Aorta (tissue), 5 donors: ENCODE results near the gene PALM. TPM values are rescaled to one million over a fixed set of nuclear protein-coding genes. Genes with fewer than 3 reads are reported as not detected.

ENCODE experiments used
- ATAC-seq: fragments of 200-7000 bp; cut with Tn5 transposase; one replicate; pipeline ENCODE4 v1.9.1; 2022; ENCODE audit warnings: moderate library complexity; ENCODE audit not compliant: low FRiP score
- DNase-seq, 2 donors: peaks; one replicate each; pipeline ENCODE4 v3.0.0-alpha.2; 2020
- H3K27ac ChIP-seq, 2 donors: one replicate each; pipeline ENCODE4 v1.5.1; 2013; ENCODE audit warnings: low read length in 2 of 2, mild to moderate bottlenecking in 2 of 2, moderate library complexity in 2 of 2, control low read depth in 1 of 2, inconsistent platforms in 1 of 2, low read depth in 1 of 2
- H3K27me3 ChIP-seq, 2 donors: one replicate each; pipeline ENCODE4 v1.6.1; 2013; ENCODE audit warnings: control low read depth in 1 of 2, low read length in 1 of 2, mild to moderate bottlenecking in 1 of 2, moderate library complexity in 1 of 2; ENCODE audit not compliant: insufficient read depth in 2 of 2, control insufficient read depth in 1 of 2
- H3K36me3 ChIP-seq, 2 donors: one replicate each; pipeline ENCODE4 v1.6.1; 2013; ENCODE audit warnings: control low read depth in 1 of 2, low read length in 1 of 2, mild to moderate bottlenecking in 1 of 2; ENCODE audit not compliant: insufficient read depth in 2 of 2, control insufficient read depth in 1 of 2
- H3K4me1 ChIP-seq, 2 donors: one replicate each; pipeline ENCODE4 v1.6.1; 2013; ENCODE audit warnings: low read length in 2 of 2, control low read depth in 1 of 2, mild to moderate bottlenecking in 1 of 2, moderate library complexity in 1 of 2; ENCODE audit not compliant: insufficient read depth in 2 of 2, control insufficient read depth in 1 of 2
- H3K4me3 ChIP-seq, 2 donors: one replicate each; pipeline ENCODE4 v1.5.1; 2013; ENCODE audit warnings: low read length in 2 of 2, control low read depth in 1 of 2, mild to moderate bottlenecking in 1 of 2
- H3K9me3 ChIP-seq: one replicate; pipeline ENCODE4 v1.6.1; 2013; ENCODE audit warnings: mild to moderate bottlenecking, low read length; ENCODE audit not compliant: control insufficient read depth
- WGBS, 2 donors: extraction: QIAGEN DNeasy Blood & Tissue Kit; methylation state at CpG; one replicate each; pipeline ENCODE4 v1.1.7; 2013; 5-methylcytosine and 5-hydroxymethylcytosine counted together
- intact Hi-C, 2 donors: fragments of 100-400 bp; cut with DNase I; formaldehyde crosslinking; loops; one replicate each; pipeline versions ENCODE4 v1.14.2 to v1.15.0; 2022
- polyA plus RNA-seq, 2 donors: library from polyadenylated mRNA; stranded (reverse); fragments of 200-250 nt; gene quantifications; one replicate each; pipeline ENCODE4 v1.2.3, GENCODE V29; 2013
- total RNA-seq, 2 donors: library from RNA; stranded (reverse); fragmentation: NEBNext Ultra II Directional; extraction: Animal tissue kit (Norgen Biotek cat#: 25700); gene quantifications; one replicate each; pipeline ENCODE4 v1.2.1, GENCODE V29; 2021
- donor health status: healthy with polysubstance abuse.
- donor health status: Bipolar disorder and iron deficiency.
- donor health status: DM: no; HTN: no; CAD: no.
- donor health status: DM: no; HTN: no; CAD: no.
- donor health status: DM: yes; HTN: yes; CAD: no.

Gene PALM
- total and polyA plus RNA-seq, 4 donors = 0.59 to 75.1 (median 15.0) TPM

GRCh38 chr19:685454-685931 is 23.2 kb upstream of the PALM start:
- DNase-seq (no peak), ATAC-seq (no peak)
- no peaks in the 10 kb centered on the region for H3K27me3 ChIP-seq
- 74 to 77% methylated on average over 31 of the region's 31 CpGs for WGBS, 2 donors
- no peak overlapping the region for H3K27ac ChIP-seq
- no peaks in the 10 kb centered on the region for H3K9me3 ChIP-seq
- no peak overlapping the region for H3K4me3 ChIP-seq
- H3K4me1 ChIP-seq = no peaks in the 10 kb centered on the region
- intact Hi-C loops = no loop called here
- H3K36me3 ChIP-seq = no peaks in the 10 kb centered on the region

DNA sequence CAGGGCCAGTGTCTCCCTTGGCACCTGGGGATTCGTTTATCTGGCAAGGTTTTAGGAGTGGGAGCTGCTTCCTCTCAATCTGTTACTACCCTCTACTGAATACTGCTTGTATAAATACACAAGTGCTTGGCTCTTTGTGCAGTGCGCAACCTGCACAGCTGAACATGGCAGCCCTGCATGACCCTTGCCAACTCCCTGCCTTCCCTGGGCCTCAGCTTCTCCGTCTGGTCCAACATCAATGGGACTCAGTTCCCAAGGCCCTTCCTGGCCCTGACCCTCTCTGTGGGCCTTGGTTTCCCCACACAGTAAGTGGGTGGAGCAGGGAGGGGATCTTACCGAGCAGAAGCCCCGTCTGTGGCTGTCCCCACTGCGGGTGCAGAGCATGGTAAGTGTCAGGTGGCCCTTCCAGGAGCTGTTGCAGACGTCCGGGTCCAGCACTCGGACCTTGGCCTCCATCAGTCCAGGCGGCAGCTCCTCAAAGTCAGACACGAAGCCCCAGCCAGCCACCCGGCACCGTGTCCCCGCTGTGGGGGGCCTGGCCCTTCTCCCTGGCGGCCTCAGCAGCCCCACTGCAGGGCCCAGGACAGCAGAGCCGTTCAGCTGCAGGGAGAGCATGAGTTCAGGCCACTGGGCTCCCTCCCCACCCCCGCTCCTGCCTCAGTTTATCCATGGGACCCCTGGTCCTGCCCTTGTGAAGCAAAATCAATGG is 22.0 kb upstream of the PALM start:
- WGBS, 2 donors = 65% methylated on average over 17 of the region's 17 CpGs
- no peaks in the 10 kb centered on the region for H3K36me3 ChIP-seq
- DNase-seq (no peak), ATAC-seq (no peak)
- H3K9me3 ChIP-seq = no peaks in the 10 kb centered on the region
- intact Hi-C loops = no loop called here
- no peaks in the 10 kb centered on the region for H3K27me3 ChIP-seq
- H3K4me1 ChIP-seq = no peaks in the 10 kb centered on the region
- no peak overlapping the region for H3K4me3 ChIP-seq
- H3K27ac ChIP-seq = no peak overlapping the region

DNA sequence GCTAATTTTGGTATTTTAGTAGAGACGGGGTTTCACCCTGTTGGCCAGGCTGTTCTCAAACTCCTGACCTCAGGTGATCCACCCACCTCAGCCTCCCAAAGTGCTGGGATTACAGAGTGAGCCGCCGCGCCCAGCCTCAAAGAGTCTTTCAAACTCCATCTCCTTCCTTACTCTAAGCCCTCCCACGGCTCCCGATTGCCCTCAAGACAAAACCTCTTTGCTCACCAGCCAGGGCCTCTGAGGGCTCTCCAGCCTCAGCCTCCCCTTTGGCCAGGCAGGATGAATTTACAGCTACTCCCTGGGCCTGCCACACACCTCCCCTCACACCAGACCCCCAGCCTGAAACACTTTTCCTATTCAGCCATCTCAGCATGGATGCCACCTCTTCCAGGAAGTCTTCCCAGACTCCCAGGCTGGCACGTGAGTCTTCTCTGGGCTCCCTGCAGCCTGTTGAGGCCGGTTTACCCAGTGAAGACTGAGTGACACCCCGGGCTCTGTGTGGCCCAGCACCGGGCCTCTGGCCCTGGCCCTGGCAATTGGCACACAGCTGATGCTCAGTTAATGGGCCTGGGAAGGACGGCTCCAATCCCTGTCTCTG is 21.1 kb upstream of the PALM start:
- 85 to 86% methylated on average over 11 of the region's 11 CpGs for WGBS, 2 donors
- no peak for ATAC-seq

GRCh38 chr19:688214-688613 is 20.5 kb upstream of the PALM start:
- 67 to 71% methylated on average over 15 of the region's 15 CpGs for WGBS, 2 donors
- Histone ChIP-seq H3K27me3 (no peaks in the 10 kb centered on the region), H3K4me3 (no peak overlapping the region), H3K4me1 (no peaks in the 10 kb centered on the region), H3K36me3 (no peaks in the 10 kb centered on the region), H3K9me3 (no peaks in the 10 kb centered on the region), H3K27ac (no peak overlapping the region)
- ATAC-seq (no peak), DNase-seq (no peak)
- intact Hi-C loops = no loop called here

More for the DNA sequence above, 21.1 kb upstream of the PALM start:
- no peak overlapping the region for H3K4me3 ChIP-seq
- no peaks in the 10 kb centered on the region for H3K36me3 ChIP-seq
- no peaks in the 10 kb centered on the region for H3K27me3 ChIP-seq
- H3K9me3 ChIP-seq = no peaks in the 10 kb centered on the region
- intact Hi-C loops = no loop called here
- no peak overlapping the region for H3K27ac ChIP-seq
- no peak for DNase-seq
- no peaks in the 10 kb centered on the region for H3K4me1 ChIP-seq

- no peaks in the 10 kb centered on the region for H3K9me3 ChIP-seq
- no peak overlapping the region for H3K27ac ChIP-seq
- peak; percentile 42 for ATAC-seq
- DNase-seq = no peak
- H3K4me3 ChIP-seq = no peak overlapping the region
- WGBS, 2 donors = 89 to 90% methylated on average over 17 of the region's 17 CpGs
- no peaks in the 10 kb centered on the region for H3K4me1 ChIP-seq
- H3K36me3 ChIP-seq = no peaks in the 10 kb centered on the region
- intact Hi-C loops = no loop called here
- no peaks in the 10 kb centered on the region for H3K27me3 ChIP-seq
Measured at GRCh38 chr19:688992-689391, 19.7 kb upstream of the PALM start.

DNA sequence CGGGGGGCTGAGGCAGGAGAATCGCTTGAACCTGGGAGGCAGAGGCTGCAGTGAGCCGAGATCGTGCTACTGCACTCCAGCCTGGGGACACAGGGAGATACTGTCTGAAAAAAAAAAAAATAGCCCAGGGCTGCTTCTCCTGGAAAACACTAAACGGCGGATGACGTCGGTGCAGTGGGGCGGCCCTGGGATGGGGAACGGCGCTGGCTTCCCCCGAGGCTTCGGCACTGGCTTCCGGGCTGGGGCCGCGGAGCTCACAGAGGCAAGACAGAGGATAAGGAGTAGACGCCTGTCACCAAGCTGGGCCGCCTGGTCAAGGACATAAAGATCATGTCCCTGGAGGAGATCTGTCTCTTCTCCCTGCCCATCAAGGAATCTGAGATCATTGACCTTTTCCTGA is 18.5 kb upstream of the PALM start:
- H3K36me3 ChIP-seq = no peaks in the 10 kb centered on the region
- H3K4me3 ChIP-seq = no peak overlapping the region
- DNase-seq (no peak), ATAC-seq (no peak)
- no peaks in the 10 kb centered on the region for H3K4me1 ChIP-seq
- intact Hi-C loops = no loop called here
- 70 to 80% methylated on average over 17 to 18 of the region's 18 CpGs for WGBS, 2 donors
- H3K27me3 ChIP-seq = no peaks in the 10 kb centered on the region
- H3K27ac ChIP-seq = no peak overlapping the region
- no peaks in the 10 kb centered on the region for H3K9me3 ChIP-seq

DNA sequence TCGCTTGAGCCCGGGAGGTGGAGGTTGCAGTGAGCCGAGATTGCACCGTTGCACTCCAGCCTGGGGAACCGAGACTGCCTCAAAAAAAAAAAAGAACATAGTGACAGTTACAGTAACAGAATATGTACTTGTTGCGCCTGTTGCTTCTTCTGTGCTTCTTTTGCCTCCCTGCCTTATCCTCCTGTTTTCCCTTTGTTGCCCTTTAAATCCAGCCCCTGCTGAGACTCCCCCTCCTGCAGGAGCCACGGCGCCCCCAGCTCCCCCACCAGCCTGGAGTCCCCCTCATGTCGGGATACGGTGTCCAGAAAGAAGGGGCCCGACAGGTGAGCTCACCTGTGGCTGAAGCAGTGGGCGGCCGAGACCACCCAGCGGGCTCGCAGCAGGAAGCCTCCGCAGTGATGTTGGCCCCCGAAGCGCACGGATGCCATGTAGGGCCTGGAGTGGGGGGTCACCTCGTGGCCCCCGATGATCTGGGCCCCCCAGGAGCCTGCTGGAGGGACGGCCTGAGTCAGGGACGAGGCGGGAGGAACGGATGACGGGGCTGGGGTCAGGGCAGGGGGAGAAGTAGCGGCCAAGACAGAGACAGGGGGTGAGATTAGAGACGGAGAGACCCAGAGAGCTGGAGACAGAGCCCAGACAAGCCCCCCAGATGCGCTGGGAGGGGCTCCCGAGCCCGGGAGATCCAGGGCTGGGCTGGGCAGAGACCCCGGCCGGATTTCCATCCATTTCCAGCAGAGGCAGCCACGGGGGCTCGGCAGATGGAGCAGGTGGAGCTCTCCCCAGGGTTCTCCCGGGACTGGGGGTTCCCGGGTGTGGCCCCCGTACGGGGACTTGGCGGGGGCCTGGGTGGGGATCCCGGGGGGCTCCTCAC is 14.0 kb upstream of the PALM start:
- Histone ChIP-seq H3K4me1 (no peaks in the 10 kb centered on the region), H3K4me3 (no peak overlapping the region), H3K9me3 (no peaks in the 10 kb centered on the region), H3K27ac (no peak overlapping the region), H3K36me3 (no peaks in the 10 kb centered on the region), H3K27me3 (no peaks in the 10 kb centered on the region)
- DNase-seq (no peak), ATAC-seq (no peak)
- 44 to 49% methylated on average over 40 to 41 of the region's 41 CpGs for WGBS, 2 donors
- intact Hi-C loops = no loop called here

DNA sequence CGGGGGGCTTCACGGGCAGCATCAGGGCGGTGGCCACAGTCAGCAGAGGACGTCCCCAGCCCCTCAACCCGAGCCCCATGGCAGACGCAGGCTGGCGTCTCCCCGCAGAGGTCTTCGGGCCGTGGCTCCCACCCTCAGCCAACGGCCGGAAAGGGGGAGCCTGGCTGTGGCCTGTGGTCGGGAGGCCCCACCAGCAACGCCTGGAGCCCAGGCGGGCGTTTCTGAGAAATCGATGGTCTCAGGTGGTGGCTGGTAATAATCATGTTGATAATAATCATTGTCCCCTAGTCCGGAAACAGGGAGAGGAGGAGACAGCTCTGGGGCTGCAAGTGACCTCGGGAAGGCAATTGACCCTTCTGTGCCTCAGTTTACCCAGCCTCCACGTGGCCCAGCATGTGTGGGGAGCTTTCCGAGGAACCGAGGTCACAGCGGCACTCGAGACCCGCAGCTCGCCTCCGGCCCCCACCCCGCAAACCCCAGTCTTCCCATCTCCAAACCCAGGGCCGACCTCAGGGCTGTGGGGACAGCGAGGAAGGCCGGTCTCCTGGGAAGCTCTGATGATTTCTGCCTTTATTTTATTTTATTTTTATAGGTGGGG is 13.3 kb upstream of the PALM start, which contains the start of gene PRSS57:
PRSS57 (minus strand) TSS at position 101 of the 598 bp plus-strand sequence; CDS start at position 79, 22 bp downstream.
- no peak within 1 kb of the TSS for H3K4me3 ChIP-seq
- H3K4me1 ChIP-seq = no peaks in the 10 kb centered on the region
- H3K9me3 ChIP-seq = no peaks in the 10 kb centered on the region
- H3K27me3 ChIP-seq = no peaks in the 10 kb centered on the region
- no peaks in the 10 kb centered on the region for H3K36me3 ChIP-seq
- no peak within 1 kb of the TSS for H3K27ac ChIP-seq
- ATAC-seq (no peak), DNase-seq (no peak)
- intact Hi-C loops = no loop called here
- 69 to 74% methylated on average over 29 to 31 of the region's 31 CpGs for whole genome bisulfite sequencing, 2 donors
